Osteocyte (in vitro differentiated cells): ENCODE results near the gene MDM2. TPM values are rescaled to one million over a fixed set of nuclear protein-coding genes. Genes with fewer than 3 reads are reported as not detected.
"Not testable (repeated sequence)": the region's sequence is repeated elsewhere in the genome, so short reads cannot be mapped to it uniquely, and the experiment has no call there.

Source experiments
- DNase-seq: peaks from one replicate; pipeline ENCODE4 v3.0.0; 2021; ENCODE audit warnings: mixed read lengths; ENCODE audit not compliant: unreplicated experiment; ENCODE audit errors: extremely low spot score
- H3K27ac Mint-ChIP-seq: one replicate; pipeline ENCODE4 v1.8.0; 2021; ENCODE audit warnings: mild to moderate bottlenecking, mixed read lengths; ENCODE audit not compliant: unreplicated experiment
- H3K27me3 Mint-ChIP-seq: one replicate; pipeline ENCODE4 v1.8.0; 2021; ENCODE audit warnings: mixed read lengths; ENCODE audit not compliant: unreplicated experiment
- H3K36me3 Mint-ChIP-seq: one replicate; pipeline ENCODE4 v1.8.0; 2021; ENCODE audit warnings: mixed read lengths; ENCODE audit not compliant: unreplicated experiment
- H3K4me1 Mint-ChIP-seq: one replicate; pipeline ENCODE4 v1.8.0; 2021; ENCODE audit warnings: mixed read lengths; ENCODE audit not compliant: unreplicated experiment
- H3K4me3 Mint-ChIP-seq: one replicate; pipeline ENCODE4 v1.8.0; 2021; ENCODE audit warnings: mild to moderate bottlenecking, moderate library complexity, mixed read lengths; ENCODE audit not compliant: unreplicated experiment
- H3K9me3 Mint-ChIP-seq: one replicate; pipeline ENCODE4 v1.8.0; 2021; ENCODE audit warnings: mixed read lengths; ENCODE audit not compliant: unreplicated experiment
- CTCF ChIP-seq: fragments of 200-600 bp; sonication (generic); IDR thresholded peaks from 2 replicates; pipeline ENCODE4 v1.5.0; 2021; ENCODE audit warnings: antibody characterized with exemption, mild to moderate bottlenecking, moderate library complexity
- total RNA-seq: library from RNA; stranded (reverse); gene quantifications from 2 replicates; pipeline ENCODE4 v1.2.1, GENCODE V29; 2021

Gene MDM2
- total RNA-seq, 1 donor from 2014 or later: 131 TPM

- Mint-ChIP-seq H3K4me1 (peaks cover 30% of the 10 kb centered on the region), H3K27ac (peak overlapping the region; percentile 98), H3K9me3 (no peaks in the 10 kb centered on the region), H3K27me3 (no peaks in the 10 kb centered on the region), H3K4me3 (peak overlapping the region; percentile 92), H3K36me3 (peaks cover 25% of the 10 kb centered on the region)
- TF ChIP-seq CTCF: no peak
- no peak for DNase-seq
These were observed 1.4 kb downstream of the MDM2 start for GRCh38 chr12:68809190-68810026.

DNA sequence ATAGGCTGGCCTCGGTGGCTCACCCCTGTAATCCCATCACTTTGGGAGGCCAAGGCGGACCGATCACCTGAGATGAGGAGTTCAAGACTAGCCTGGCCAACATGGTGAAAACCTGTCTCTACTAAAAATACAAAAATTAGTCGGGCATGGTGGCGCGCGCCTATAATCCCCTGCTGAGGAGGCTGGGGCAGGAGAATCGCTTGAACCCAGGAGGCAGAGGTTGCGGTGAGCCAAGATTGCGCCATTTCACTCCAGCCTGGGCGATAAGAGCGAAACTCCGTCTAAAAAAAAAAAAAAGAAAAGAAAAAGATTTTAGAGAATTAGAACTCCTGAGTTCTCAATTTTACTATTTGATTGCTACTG lies 2.0 kb downstream of the MDM2 start:
- not testable (repeated sequence) for H3K27me3 Mint-ChIP-seq, H3K9me3 Mint-ChIP-seq
- peak; percentile 42 for DNase-seq
- peak overlapping the region; percentile 66 for H3K27ac Mint-ChIP-seq
- H3K4me3 Mint-ChIP-seq: peak overlapping the region; percentile 92
- peaks cover 35% of the 10 kb centered on the region for H3K4me1 Mint-ChIP-seq
- H3K36me3 Mint-ChIP-seq: peaks cover 30% of the 10 kb centered on the region

- peaks cover 33% of the 10 kb centered on the region for H3K36me3 Mint-ChIP-seq
These were observed 3.6 kb downstream of the MDM2 start for GRCh38 chr12:68811573-68811972.

DNA sequence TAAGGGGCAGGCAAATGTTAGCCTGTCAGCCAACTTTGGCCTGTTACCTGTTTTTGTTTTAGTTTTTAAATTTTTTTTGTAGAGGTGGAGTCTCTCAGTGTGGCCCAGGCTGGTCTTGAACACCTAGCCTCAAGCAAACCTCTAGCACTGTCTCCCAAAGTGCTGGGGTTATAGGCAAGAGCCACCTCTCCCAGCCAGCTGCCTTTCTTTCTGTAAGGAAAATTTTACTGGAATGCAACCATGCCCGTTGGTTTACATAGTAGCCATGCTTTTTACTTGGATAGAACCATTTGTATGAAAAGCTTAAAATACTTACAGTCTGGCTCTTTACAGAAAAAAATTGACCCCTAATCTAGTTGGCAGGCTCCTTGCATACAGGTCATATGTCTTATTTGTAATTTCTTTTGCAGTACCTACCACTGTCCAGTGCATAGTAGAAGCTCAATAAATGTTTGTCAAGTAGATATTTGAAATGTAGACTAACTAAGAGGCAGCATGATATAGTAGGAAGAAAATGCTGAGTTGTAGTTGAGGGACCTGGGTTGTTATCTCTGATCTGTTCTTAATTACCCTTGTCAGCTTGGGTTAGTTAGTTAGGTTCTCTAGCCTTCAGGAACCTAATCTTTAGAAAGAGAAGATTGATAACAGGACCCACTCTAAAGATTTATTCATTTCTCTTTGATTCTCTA lies 4.7 kb downstream of the MDM2 start:
- no peak overlapping the region for H3K27ac Mint-ChIP-seq
- DNase-seq: no peak
- no peak for TF ChIP-seq CTCF
- H3K27me3 Mint-ChIP-seq: no peaks in the 10 kb centered on the region
- no peak overlapping the region for H3K4me3 Mint-ChIP-seq
- H3K36me3 Mint-ChIP-seq: peaks cover 40% of the 10 kb centered on the region
- H3K9me3 Mint-ChIP-seq: no peaks in the 10 kb centered on the region
- peaks cover 34% of the 10 kb centered on the region for H3K4me1 Mint-ChIP-seq

More at GRCh38 chr12:68811573-68811972, 3.6 kb downstream of the MDM2 start:
- not testable (repeated sequence) for H3K27me3 Mint-ChIP-seq, H3K27ac Mint-ChIP-seq, H3K9me3 Mint-ChIP-seq, DNase-seq
- peaks cover 37% of the 10 kb centered on the region for H3K4me1 Mint-ChIP-seq
- peak overlapping the region; percentile 61 for H3K4me3 Mint-ChIP-seq

DNA sequence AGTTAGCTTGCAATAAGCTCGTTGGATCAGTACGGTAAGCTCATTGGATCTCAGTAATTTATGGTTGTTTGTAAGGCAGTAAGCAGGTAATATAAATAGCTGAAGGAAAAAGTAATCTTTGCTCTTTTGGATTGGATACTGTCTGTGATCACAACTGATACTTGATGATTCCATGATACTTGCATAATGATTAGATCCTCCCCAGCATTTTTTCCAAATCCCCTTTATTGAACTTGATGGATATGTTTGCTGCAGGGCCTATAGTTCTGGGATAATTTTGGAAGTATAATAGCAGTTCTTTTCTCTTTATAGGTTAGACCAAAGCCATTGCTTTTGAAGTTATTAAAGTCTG lies 5.2 kb downstream of the MDM2 start:
- no peak for TF ChIP-seq CTCF
- H3K4me1 Mint-ChIP-seq: peaks cover 34% of the 10 kb centered on the region
- DNase-seq: no peak
- no peaks in the 10 kb centered on the region for H3K27me3 Mint-ChIP-seq
- no peaks in the 10 kb centered on the region for H3K9me3 Mint-ChIP-seq
- peaks cover 40% of the 10 kb centered on the region for H3K36me3 Mint-ChIP-seq
- no peak overlapping the region for H3K27ac Mint-ChIP-seq
- no peak overlapping the region for H3K4me3 Mint-ChIP-seq
